ENCODE data around the gene KIFC3. TPM values are rescaled to one million over a fixed set of nuclear protein-coding genes. Genes with fewer than 3 reads are reported as not detected.
"Not testable (repeated sequence)": the region's sequence is repeated elsewhere in the genome, so short reads cannot be mapped to it uniquely, and the experiment has no call there.

KIFC3 gene
- total RNA-seq, 1 donor from 2014 or later, result 20.6 TPM

DNA sequence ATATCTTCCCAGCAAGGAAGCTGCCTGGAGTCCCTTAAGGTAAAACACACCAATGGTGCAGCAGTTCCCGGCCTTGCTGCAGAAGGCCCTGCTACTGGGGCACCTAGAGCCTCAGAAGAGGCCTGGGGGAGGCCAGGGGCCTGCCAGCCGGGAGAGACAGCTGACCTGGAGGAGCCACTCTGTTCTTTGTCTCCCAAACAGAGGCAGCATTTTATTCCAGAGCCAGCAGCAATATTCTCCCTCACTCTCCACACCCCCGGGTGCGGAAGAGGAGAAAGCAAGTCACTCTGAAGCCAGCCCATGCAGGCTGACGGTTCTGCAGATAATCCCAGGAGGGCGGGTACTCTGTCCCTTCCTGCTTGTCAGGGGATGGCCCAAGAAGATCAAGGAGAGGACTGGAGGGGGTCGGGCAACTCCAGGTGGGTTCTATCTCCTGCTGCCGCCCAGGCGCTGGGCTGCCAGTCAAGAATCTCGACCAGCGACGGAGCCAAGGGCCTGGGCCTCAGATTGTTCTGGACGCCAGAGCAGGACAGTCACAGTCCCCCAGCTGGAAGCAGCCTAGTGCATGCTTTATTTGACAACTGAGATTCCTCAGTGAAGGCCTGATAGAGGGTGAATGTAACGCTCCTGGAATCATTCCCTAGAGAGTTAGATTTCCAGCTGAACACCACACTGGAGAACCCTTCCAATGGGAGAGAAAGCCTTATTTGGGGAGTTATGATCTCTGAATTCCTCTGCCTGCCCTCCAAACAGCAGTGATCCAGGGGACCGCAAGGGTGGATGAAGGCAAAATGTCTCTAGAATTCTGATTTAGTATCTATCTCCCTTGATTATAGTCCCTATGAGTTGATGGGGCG lies 1.1 kb upstream of the KIFC3 start:
- peak; percentile 1 for ATAC-seq

GRCh38 chr16:57801809-57802340 lies 416 bp downstream of the KIFC3 start:
- no peak for ATAC-seq

GRCh38 chr16:57801098-57801808 lies 1.0 kb downstream of the KIFC3 start:
- no peak for ATAC-seq

GRCh38 chr16:57800200-57801097 lies 1.8 kb downstream of the KIFC3 start:
- no peak for ATAC-seq

DNA sequence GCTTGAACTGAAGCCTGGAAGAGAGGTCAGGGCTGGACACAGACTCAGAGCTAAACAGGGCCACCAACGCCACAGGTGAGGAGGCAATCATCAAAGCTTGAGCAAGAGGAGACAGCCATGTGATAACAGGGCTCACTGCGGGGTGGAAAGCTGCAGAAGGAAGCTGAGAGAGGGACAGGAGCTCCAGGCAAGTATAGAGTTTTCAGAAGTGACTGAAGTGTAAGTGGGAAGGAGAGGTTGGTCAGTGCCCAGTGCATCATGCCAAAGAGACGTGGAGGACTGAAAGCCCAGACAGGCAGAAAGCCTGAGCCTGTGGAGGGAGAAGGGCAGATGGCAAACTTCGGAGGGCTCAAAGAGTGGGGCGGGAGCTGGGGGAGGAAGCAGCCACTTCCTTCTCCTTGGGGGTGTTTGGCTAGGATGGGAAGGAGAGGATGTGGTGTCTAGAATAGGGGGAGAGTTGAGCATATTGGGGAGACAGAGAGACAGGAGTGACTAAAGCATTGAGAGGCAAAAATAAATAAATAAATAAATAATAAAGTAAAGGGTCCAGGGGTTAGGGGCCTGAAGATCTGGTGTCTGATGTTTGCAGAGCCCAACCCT lies 2.6 kb downstream of the KIFC3 start:
- ATAC-seq, result no peak

GRCh38 chr16:57798953-57799599 lies 3.2 kb downstream of the KIFC3 start:
- ATAC-seq, result no peak

DNA sequence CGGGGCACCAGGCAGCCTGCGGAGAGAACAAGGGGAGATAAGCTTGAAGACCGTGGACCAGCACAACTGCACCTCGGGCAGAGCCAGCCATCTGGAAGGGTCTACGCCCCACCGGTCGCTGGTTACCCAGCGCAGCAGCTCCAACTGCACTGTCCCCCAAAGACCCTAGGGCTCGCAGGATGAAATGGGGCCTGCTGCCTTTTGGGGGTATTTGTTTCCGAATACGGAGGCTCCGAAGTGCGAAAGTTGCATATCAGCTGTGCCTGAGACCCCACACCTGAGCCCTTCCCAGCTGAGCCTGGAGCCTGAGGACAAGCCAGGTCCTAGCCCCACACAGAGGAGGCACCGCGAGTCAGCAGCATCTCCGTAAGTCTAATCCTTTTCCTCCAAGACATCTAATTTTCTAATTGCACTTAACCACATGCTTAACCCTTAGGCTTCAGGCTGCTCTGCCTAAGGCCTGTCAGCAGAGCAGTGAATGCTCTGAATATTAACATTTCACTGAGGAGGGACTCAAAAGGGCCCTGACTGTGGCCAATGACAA lies 4.0 kb downstream of the KIFC3 start:
- no peak for ATAC-seq

GRCh38 chr16:57797526-57798266 lies 4.6 kb downstream of the KIFC3 start:
- ATAC-seq, result peak; percentile 77

GRCh38 chr16:57797216-57797525 lies 5.1 kb downstream of the KIFC3 start:
- ATAC-seq, result no peak

GRCh38 chr16:57796014-57796413 lies 6.3 kb downstream of the KIFC3 start:
- not testable (repeated sequence) for ATAC-seq

DNA sequence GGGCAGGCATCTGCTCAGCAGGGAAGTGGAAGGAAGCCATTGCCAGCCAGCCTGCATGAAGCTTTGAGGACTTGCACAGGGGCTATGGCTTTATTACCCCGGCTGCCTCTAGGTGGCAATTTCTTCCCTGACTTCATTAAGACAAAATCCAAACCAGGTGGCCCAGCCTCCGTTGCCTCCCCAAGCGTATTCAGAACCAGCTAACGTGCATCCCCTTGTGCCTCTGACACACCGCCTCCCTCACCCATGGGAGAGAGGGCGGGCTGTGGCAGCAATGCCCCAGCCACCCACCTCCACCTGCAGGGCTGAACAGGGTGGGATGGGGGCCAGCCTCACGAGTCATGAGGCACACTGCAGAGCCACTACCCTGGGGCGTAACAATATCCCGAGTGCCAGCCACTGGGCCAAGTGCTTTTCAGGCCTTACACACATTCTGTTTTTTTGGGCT lies 6.8 kb downstream of the KIFC3 start:
- peak; percentile 37 for ATAC-seq

- ATAC-seq, result no peak
These were observed 7.4 kb downstream of the KIFC3 start for GRCh38 chr16:57794849-57795430.

DNA sequence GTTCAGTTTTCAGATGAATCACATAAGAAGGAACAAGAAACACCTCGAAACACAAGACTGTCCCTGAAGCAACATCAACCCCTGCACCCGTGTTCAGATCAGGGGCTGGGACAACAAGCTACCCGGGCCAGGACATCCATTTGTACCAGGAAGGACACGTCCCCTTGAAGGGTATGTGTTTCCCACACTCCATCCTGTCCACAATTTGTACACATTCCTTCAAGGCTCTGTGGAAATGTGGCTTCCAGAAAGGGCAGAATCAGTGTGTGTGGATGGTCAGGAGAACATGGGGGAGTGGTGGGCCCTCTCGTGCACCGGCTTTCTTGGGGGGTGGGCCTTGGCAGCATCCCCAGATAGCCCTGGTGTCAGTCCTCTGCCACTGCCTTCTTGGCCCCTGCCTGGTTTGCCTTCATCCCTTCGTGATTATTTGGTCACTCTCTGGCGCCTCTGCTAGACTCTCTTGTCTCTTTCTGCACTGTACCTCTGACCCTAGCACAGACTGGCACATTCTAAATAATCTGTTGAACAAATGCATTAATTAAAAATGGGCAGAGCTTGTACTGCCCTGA lies 10.3 kb downstream of the KIFC3 start:
- ATAC-seq, result no peak

- ATAC-seq, result no peak
These were observed 10.9 kb downstream of the KIFC3 start for GRCh38 chr16:57791195-57791892.

DNA sequence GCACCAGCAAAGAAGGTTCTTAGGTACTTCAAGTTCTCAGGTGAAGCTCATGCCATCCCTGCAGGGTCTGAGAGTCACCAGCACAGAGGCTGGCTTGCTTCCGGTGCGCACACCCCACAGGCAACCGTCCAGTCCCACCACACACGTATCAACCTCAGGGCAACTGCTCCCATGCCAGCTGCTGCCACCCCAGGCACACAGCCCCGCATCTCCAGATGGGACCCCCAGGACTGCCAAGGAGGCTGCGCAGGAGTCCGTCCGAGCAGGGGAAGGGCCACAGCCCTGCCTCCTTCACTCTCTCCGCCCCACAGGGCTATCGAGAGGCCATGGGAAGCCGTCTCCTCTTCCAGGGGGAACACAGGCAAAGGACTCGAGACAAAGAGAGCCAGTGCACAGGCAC lies 13.3 kb downstream of the KIFC3 start:
- no peak for ATAC-seq

- ATAC-seq, result no peak
These were observed 13.9 kb downstream of the KIFC3 start for GRCh38 chr16:57788252-57788841.

DNA sequence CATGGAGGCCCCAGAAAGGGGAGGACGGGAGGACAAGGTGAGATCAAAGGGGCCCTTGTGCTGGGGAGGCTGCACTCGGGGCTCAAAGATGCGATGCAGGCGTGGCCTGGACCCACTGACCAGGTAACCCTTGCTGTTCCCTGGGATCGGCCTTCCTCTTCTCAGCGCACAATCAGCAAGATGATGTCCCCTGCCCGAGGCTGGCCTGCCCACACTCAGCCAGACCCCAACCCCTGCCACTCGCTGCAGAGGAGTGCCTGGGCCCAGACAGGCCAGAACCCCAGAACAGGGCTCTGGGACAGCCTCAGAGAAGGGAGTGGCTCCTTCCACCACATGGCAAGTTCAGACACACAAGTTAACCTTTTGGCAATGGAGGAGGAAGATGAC lies 14.8 kb downstream of the KIFC3 start:
- peak; percentile 30 for ATAC-seq

DNA sequence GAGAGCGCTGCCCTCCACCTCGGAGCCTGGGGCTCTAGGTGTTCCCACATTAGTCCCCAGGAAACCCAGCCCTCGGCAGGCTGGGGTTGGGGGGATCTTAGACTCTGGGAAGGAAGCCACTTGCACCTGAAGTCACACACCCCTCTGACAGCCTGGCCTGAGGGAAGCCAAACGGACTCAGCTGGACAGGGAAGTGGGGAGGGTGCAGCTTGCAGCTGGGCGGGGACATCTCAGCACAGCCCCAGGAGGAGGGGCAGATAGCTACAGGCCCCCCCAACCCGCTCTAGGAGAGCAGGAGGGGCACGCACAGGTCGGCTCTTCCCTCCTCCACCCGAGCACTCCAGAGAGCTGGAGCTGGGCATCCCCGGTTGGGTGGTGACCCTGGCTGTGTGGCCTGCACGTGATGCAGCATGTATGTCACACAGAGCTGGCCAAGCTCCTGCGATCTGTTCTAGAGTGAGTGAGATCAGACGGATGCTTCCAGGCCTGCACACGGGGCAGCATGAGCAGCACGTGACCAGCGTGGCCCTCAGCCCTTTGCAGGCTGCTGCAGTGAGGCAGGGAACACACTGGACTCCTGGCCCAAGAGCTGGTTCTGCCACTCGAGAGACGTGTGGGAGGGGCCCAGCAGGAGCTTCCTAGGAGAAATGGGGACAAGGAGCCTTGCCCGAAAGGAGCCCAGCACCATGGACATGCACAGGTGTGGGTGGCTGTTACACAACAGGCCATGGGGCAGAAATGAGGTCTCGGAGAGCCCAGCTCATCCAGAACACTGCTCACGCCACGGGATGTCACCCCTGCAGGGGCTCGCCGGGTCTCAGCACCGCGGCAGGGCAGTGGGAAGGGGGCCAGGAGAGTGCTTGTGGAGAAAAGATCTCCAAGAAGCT lies 15.4 kb downstream of the KIFC3 start:
- ATAC-seq, result peak; percentile 5

Measured in esophagus mucosa (tissue), 1 donor.